Fibroblast of lung (primary cell): ENCODE measurements around the gene STMP1. TPM values are rescaled to one million over a fixed set of nuclear protein-coding genes. Genes with fewer than 3 reads are reported as not detected.

ENCODE experiments used
- DNase-seq, 2 donors: peaks; one replicate each; pipeline versions ENCODE4 v3.0.0 to v3.0.0-alpha.2; 2010; ENCODE audit warnings: low read depth in 2 of 2
- H2AFZ ChIP-seq: 2 replicates; pipeline ENCODE4 v1.5.1; 2012; ENCODE audit warnings: low read length, control low read depth, inconsistent platforms
- H3K27ac ChIP-seq: 2 replicates; pipeline ENCODE4 v1.5.1; 2011; ENCODE audit warnings: low read length, control low read depth; ENCODE audit not compliant: insufficient read depth
- H3K27me3 ChIP-seq: 2 replicates; pipeline ENCODE4 v1.5.1; 2011; ENCODE audit warnings: mild to moderate bottlenecking, low read length; ENCODE audit not compliant: control insufficient read depth, insufficient read depth
- H3K36me3 ChIP-seq: 2 replicates; pipeline ENCODE4 v1.5.1; 2011; ENCODE audit warnings: low read length; ENCODE audit not compliant: control insufficient read depth, insufficient read depth
- H3K4me1 ChIP-seq: 2 replicates; pipeline ENCODE4 v1.5.1; 2011; ENCODE audit warnings: low read length; ENCODE audit not compliant: control insufficient read depth, insufficient read depth; ENCODE audit errors: extremely low read depth
- H3K4me2 ChIP-seq: 2 replicates; pipeline ENCODE4 v1.5.1; 2011; ENCODE audit warnings: low read length, control low read depth; ENCODE audit not compliant: insufficient read depth; ENCODE audit errors: extremely low read depth
- H3K4me3 ChIP-seq, 4 experiments: fragments of 200-600 bp in 1 of 4; sonication (generic) in 1 of 4; replicated peaks in 1 of 4; 2 replicates each; pipeline ENCODE4 v1.5.1; 2011 to 2016; ENCODE audit warnings: low read length in 4 of 4, low read depth in 3 of 4, mild to moderate bottlenecking in 3 of 4, control low read depth in 2 of 4, inconsistent platforms in 1 of 4, mixed read lengths in 1 of 4; ENCODE audit not compliant: insufficient read depth in 1 of 4; ENCODE audit errors: control extremely low read depth in 1 of 4
- H3K79me2 ChIP-seq: 2 replicates; pipeline ENCODE4 v1.5.1; 2012; ENCODE audit warnings: mild to moderate bottlenecking, low read length, inconsistent platforms; ENCODE audit not compliant: control insufficient read depth, insufficient read depth
- H3K9ac ChIP-seq: 2 replicates; pipeline ENCODE4 v1.5.1; 2011; ENCODE audit warnings: mild to moderate bottlenecking, low read length, control low read depth; ENCODE audit not compliant: insufficient read depth
- H3K9me3 ChIP-seq: 2 replicates; pipeline ENCODE4 v1.5.1; 2012; ENCODE audit warnings: low read depth, low read length; ENCODE audit not compliant: control insufficient read depth, insufficient read depth
- H4K20me1 ChIP-seq: 2 replicates; pipeline ENCODE4 v1.5.1; 2011; ENCODE audit warnings: low read length; ENCODE audit not compliant: control insufficient read depth, insufficient read depth; ENCODE audit errors: extremely low read depth
- EZH2 ChIP-seq: IDR thresholded peaks from 2 replicates; pipeline ENCODE4 v1.5.1; 2012; ENCODE audit warnings: low read length, control low read depth, mild to moderate bottlenecking; ENCODE audit errors: missing control alignments
- polyA plus RNA-seq, 2 donors: library from polyadenylated mRNA; depleted of rRNA in 1 of 2; stranded (reverse) in 1 of 2; unstranded in 1 of 2; fragments of >200 nt; gene quantifications; 2 replicates each; pipeline ENCODE4 v1.2.1, GENCODE V29; 2011 to 2012; ENCODE audit warnings: missing spikeins in 1 of 2
- total RNA-seq: library from RNA; depleted of rRNA; stranded (reverse); fragments of >200 nt; gene quantifications from 2 replicates; pipeline ENCODE4 v1.2.1, GENCODE V29; 2014
- TF ChIP-seq, protein P1 (sequence below), 2 donors: IDR thresholded peaks in 1 of 2; conservative IDR thresholded peaks in 1 of 2; 1 replicate in 1 of 2; 2 replicates in 1 of 2; pipeline ENCODE4 v1.5.1; 2011 to 2012; ENCODE audit warnings: low read length in 2 of 2, control low read depth in 1 of 2, inconsistent platforms in 1 of 2, low read depth in 1 of 2, mild to moderate bottlenecking in 1 of 2

Gene STMP1
- total and polyA plus RNA-seq, 2 donors (not counting 1 experiment from before 2014, with no cell fraction given): 16.7 to 50.6 TPM

DNA sequence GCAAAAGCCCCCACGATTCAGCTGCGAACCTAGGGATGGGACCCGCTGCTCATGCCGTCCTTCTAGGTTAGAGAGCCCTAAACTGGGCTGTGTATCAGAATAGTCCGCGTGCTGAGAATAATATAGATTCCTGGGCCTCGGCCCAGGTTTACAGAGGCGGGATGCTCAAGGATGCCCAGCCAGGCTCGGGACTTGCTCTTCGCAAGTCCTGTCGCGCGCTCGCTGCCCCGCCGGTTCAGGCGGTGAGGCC, 266 bp upstream of the STMP1 start:
- H3K4me2 ChIP-seq: peak overlapping the region; percentile 62
- H4K20me1 ChIP-seq: no peaks in the 10 kb centered on the region
- peak overlapping the region; percentile 32 to 95 (median 70) for H3K4me3 ChIP-seq
- no peaks in the 10 kb centered on the region for H3K27me3 ChIP-seq
- TF ChIP-seq, protein P1, sequence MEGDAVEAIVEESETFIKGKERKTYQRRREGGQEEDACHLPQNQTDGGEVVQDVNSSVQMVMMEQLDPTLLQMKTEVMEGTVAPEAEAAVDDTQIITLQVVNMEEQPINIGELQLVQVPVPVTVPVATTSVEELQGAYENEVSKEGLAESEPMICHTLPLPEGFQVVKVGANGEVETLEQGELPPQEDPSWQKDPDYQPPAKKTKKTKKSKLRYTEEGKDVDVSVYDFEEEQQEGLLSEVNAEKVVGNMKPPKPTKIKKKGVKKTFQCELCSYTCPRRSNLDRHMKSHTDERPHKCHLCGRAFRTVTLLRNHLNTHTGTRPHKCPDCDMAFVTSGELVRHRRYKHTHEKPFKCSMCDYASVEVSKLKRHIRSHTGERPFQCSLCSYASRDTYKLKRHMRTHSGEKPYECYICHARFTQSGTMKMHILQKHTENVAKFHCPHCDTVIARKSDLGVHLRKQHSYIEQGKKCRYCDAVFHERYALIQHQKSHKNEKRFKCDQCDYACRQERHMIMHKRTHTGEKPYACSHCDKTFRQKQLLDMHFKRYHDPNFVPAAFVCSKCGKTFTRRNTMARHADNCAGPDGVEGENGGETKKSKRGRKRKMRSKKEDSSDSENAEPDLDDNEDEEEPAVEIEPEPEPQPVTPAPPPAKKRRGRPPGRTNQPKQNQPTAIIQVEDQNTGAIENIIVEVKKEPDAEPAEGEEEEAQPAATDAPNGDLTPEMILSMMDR (conservative IDR thresholded peaks at IDR 0.05 in 1 of 2, IDR thresholded peaks at IDR 0.05 in 1 of 2; ENCODE audit: low read depth in 1 of 2, low read length in 2 of 2): no peak
- TF ChIP-seq EZH2: no peak
- no peaks in the 10 kb centered on the region for H3K36me3 ChIP-seq
- DNase-seq: no peak
- H3K4me1 ChIP-seq: no peaks in the 10 kb centered on the region
- peak overlapping the region; percentile 45 for H3K9ac ChIP-seq
- no peaks in the 10 kb centered on the region for H3K9me3 ChIP-seq
- H3K27ac ChIP-seq: peak overlapping the region; percentile 98
- peaks cover 34% of the 10 kb centered on the region for H3K79me2 ChIP-seq
- H2AFZ ChIP-seq: peak overlapping the region; percentile 89

DNA sequence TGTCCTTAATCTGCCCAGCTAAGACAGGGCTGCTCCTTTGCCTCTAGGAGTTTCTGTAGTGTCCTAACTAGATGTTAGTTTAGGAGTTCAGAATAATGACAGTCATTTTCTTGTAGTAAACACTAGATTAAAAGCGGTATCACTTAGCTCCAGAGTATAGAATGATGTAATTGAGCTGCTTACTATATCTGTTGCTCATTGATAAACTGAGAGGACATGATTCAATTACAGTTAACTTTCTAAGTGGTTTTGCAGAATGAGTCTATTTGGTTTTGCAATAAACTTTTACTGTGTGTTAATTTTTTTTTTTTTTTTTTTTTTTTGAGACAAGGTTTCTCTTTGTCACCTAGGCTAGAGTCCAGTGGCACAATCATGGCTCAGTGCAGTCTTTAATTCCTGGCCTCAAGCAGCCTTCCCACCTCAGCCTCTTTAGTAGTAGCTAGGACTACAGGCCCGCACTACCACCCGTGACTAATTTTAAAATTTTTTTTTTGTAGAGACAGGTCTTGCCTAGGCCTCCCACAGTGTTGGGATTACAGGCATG, 1.8 kb downstream of the STMP1 start:
- Histone ChIP-seq H3K79me2 (peaks cover 53% of the 10 kb centered on the region), H3K27me3 (no peaks in the 10 kb centered on the region), H4K20me1 (no peaks in the 10 kb centered on the region), H3K9ac (no peak overlapping the region), H3K4me1 (no peaks in the 10 kb centered on the region), H3K9me3 (no peaks in the 10 kb centered on the region), H2AFZ (no peak overlapping the region), H3K4me2 (peak overlapping the region; percentile 36), H3K27ac (peak overlapping the region; percentile 98), H3K4me3 (peak overlapping the region in 3 of 4 experiments; percentile 46 to 95 (median 77)), H3K36me3 (no peaks in the 10 kb centered on the region)
- peak; percentile 47 to 54 for DNase-seq
- no peak for TF ChIP-seq EZH2
- TF ChIP-seq, protein P1 (conservative IDR thresholded peaks at IDR 0.05 in 1 of 2, IDR thresholded peaks at IDR 0.05 in 1 of 2; ENCODE audit: low read depth in 1 of 2, low read length in 2 of 2): no peak

DNA sequence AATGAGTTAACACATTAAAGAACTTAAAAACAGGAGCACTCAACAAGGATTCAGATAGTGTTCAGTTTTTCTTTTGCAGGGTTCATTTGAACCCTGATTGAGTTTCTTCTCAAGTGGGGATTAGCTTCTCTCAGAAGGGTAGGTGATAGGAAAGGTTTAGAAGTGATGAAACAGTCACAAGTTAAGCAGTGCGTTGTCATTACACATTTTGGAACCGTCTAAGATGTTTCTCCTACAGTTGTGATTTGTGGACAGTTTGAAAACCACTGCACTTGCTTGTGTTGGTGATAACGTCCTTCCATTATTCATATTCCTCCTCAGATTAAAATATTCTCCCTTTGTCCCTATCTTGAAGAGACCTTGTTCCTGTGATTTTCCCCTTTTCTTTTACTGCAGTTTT, 2.7 kb downstream of the STMP1 start:
- H3K4me3 ChIP-seq: peak overlapping the region in 1 of 4 experiments; percentile 7
- no peaks in the 10 kb centered on the region for H3K9me3 ChIP-seq
- no peaks in the 10 kb centered on the region for H4K20me1 ChIP-seq
- H2AFZ ChIP-seq: no peak overlapping the region
- no peak for DNase-seq
- H3K27me3 ChIP-seq: no peaks in the 10 kb centered on the region
- peaks cover 59% of the 10 kb centered on the region for H3K79me2 ChIP-seq
- H3K36me3 ChIP-seq: no peaks in the 10 kb centered on the region
- H3K9ac ChIP-seq: no peak overlapping the region
- H3K4me1 ChIP-seq: no peaks in the 10 kb centered on the region
- H3K4me2 ChIP-seq: no peak overlapping the region
- no peak overlapping the region for H3K27ac ChIP-seq
- TF ChIP-seq, protein P1 (conservative IDR thresholded peaks at IDR 0.05 in 1 of 2, IDR thresholded peaks at IDR 0.05 in 1 of 2; ENCODE audit: low read depth in 1 of 2, low read length in 2 of 2): no peak
- no peak for TF ChIP-seq EZH2
